Panc1 (cell line): ENCODE results near the gene CEMIP. TPM values are rescaled to one million over a fixed set of nuclear protein-coding genes. Genes with fewer than 3 reads are reported as not detected.

Experiments
- ATAC-seq: fragments of 200-7000 bp; cut with Tn5 transposase; 2 replicates; pipeline ENCODE4 v1.9.1; 2020; ENCODE audit warnings: mild to moderate bottlenecking, moderate library complexity
- BruUV-seq: library from RNA; stranded (reverse); fragments of 400-500 nt; replicated peaks from 2 replicates; lab custom pipeline; 2021; lab: Mats Ljungman, UMichigan
- CTCF ChIA-PET: fragments of 300-600 bp; sonication (Branson Sonifier 250); formaldehyde crosslinking; loops from one replicate; lab custom pipeline; 2022; ENCODE audit warnings: antibody characterized with exemption; lab: Charles Lee
- POLR2A ChIA-PET: fragments of 300-600 bp; sonication (Branson Sonifier 250); formaldehyde crosslinking; loops from one replicate; lab custom pipeline; 2022; ENCODE audit warnings: antibody characterized with exemption; lab: Charles Lee
- DNase-seq: peaks from one replicate; pipeline ENCODE4 v3.0.0-alpha.2; 2010; ENCODE audit warnings: low read depth, low spot score
- H3K27ac ChIP-seq: 2 replicates; pipeline ENCODE4 v1.5.1; 2011; ENCODE audit warnings: mild to moderate bottlenecking, low read length, inconsistent platforms
- H3K27me3 ChIP-seq: fragments of 200-500 bp; sonication (Bioruptor generic); 2 replicates; pipeline ENCODE4 v1.6.0; 2014; ENCODE audit warnings: low read length, inconsistent platforms; ENCODE audit not compliant: control insufficient read depth, insufficient read depth
- H3K36me3 ChIP-seq: fragments of 200-500 bp; sonication (Bioruptor generic); 2 replicates; pipeline ENCODE4 v1.5.1; 2014; ENCODE audit warnings: inconsistent platforms, mild to moderate bottlenecking, low read length, moderate library complexity; ENCODE audit not compliant: control insufficient read depth, insufficient read depth
- H3K4me1 ChIP-seq: 2 replicates; pipeline ENCODE4 v1.5.1; 2011; ENCODE audit warnings: inconsistent platforms, mild to moderate bottlenecking, low read length, moderate library complexity; ENCODE audit not compliant: control insufficient read depth, insufficient read depth
- H3K4me3 ChIP-seq, 2 experiments: 2 replicates each; pipeline ENCODE4 v1.5.1; 2011 to 2012; ENCODE audit warnings: low read depth in 2 of 2, low read length in 2 of 2, mild to moderate bottlenecking in 2 of 2, inconsistent platforms in 1 of 2, moderate library complexity in 1 of 2
- H3K9me3 ChIP-seq: fragments of 200-500 bp; sonication (Bioruptor generic); 2 replicates; pipeline ENCODE4 v1.5.1; 2014; ENCODE audit warnings: low read depth, mild to moderate bottlenecking, inconsistent platforms, low read length, moderate library complexity; ENCODE audit not compliant: control insufficient read depth, insufficient read depth
- POLR2AphosphoS5 ChIP-seq: IDR thresholded peaks from 2 replicates; pipeline ENCODE4 v1.6.1; 2012; ENCODE audit warnings: mild to moderate bottlenecking, low read depth, low read length, moderate library complexity
- SIN3A ChIP-seq: IDR thresholded peaks from 2 replicates; pipeline ENCODE4 v1.6.1; 2012; ENCODE audit warnings: low read depth, mild to moderate bottlenecking, low read length, moderate library complexity, borderline replicate concordance; ENCODE audit not compliant: insufficient read depth
- TCF7L2 ChIP-seq: IDR thresholded peaks from 2 replicates; pipeline ENCODE4 v1.6.1; 2011; ENCODE audit warnings: mild to moderate bottlenecking, low read depth, low read length, inconsistent platforms
- in situ Hi-C: cut with HindIII; loops from 2 replicates; pipeline ENCODE4 v1.10.0; 2016; ENCODE audit warnings: low sequenced_read_pairs, low pct_unique_long_range_greater_than_20kb
- intact Hi-C: fragments of 100-400 bp; cut with micrococcal nuclease; formaldehyde crosslinking; loops from one replicate; pipeline ENCODE4 v1.10.0; 2022; ENCODE audit not compliant: unreplicated experiment
- total RNA-seq: library from RNA; stranded (reverse); gene quantifications from one replicate; pipeline ENCODE4 v1.2.1, GENCODE V29; 2021; ENCODE audit not compliant: unreplicated experiment
- TF ChIP-seq, protein P1 (sequence below): fragments of 450-650 bp; IDR thresholded peaks from 2 replicates; pipeline ENCODE4 v1.5.1; 2017; ENCODE audit warnings: mild to moderate bottlenecking
- TF ChIP-seq, protein P2 (sequence below), 2 experiments: IDR thresholded peaks; 2 replicates each; pipeline ENCODE4 v1.6.1; 2011 to 2012; ENCODE audit warnings: low read depth in 2 of 2, control low read depth in 1 of 2, low read length in 1 of 2, mild to moderate bottlenecking in 1 of 2, moderate library complexity in 1 of 2; ENCODE audit not compliant: insufficient read depth in 1 of 2

CEMIP gene
- total RNA-seq, 1 experiment from 2014 or later = 0.46 TPM

DNA sequence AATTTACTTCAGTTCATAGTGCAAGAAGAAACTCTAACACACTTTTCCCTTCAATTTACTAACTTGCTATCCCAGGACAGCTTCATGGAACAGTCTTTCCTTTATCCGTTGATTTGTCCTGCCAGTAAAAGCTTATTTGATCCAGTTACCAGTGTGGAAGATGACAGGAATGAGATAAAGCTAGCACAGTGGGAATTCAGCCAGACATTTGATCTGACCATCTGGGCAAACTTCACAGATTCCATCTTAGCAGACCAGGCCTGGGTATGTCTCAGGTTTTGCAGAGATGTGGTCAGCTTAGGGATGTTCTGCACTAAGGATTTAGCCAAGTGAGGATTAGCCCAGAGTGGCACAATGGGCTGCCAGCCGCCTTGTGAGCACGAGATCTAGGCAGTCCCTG is 19.7 kb downstream of the CEMIP start:
- no peaks in the 10 kb centered on the region for H3K36me3 ChIP-seq
- H3K27ac ChIP-seq = no peak overlapping the region
- no peak for TF ChIP-seq TCF7L2
- TF ChIP-seq POLR2AphosphoS5 = no peak
- TF ChIP-seq, protein P1, sequence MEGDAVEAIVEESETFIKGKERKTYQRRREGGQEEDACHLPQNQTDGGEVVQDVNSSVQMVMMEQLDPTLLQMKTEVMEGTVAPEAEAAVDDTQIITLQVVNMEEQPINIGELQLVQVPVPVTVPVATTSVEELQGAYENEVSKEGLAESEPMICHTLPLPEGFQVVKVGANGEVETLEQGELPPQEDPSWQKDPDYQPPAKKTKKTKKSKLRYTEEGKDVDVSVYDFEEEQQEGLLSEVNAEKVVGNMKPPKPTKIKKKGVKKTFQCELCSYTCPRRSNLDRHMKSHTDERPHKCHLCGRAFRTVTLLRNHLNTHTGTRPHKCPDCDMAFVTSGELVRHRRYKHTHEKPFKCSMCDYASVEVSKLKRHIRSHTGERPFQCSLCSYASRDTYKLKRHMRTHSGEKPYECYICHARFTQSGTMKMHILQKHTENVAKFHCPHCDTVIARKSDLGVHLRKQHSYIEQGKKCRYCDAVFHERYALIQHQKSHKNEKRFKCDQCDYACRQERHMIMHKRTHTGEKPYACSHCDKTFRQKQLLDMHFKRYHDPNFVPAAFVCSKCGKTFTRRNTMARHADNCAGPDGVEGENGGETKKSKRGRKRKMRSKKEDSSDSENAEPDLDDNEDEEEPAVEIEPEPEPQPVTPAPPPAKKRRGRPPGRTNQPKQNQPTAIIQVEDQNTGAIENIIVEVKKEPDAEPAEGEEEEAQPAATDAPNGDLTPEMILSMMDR = no peak
- TF ChIP-seq, protein P2, sequence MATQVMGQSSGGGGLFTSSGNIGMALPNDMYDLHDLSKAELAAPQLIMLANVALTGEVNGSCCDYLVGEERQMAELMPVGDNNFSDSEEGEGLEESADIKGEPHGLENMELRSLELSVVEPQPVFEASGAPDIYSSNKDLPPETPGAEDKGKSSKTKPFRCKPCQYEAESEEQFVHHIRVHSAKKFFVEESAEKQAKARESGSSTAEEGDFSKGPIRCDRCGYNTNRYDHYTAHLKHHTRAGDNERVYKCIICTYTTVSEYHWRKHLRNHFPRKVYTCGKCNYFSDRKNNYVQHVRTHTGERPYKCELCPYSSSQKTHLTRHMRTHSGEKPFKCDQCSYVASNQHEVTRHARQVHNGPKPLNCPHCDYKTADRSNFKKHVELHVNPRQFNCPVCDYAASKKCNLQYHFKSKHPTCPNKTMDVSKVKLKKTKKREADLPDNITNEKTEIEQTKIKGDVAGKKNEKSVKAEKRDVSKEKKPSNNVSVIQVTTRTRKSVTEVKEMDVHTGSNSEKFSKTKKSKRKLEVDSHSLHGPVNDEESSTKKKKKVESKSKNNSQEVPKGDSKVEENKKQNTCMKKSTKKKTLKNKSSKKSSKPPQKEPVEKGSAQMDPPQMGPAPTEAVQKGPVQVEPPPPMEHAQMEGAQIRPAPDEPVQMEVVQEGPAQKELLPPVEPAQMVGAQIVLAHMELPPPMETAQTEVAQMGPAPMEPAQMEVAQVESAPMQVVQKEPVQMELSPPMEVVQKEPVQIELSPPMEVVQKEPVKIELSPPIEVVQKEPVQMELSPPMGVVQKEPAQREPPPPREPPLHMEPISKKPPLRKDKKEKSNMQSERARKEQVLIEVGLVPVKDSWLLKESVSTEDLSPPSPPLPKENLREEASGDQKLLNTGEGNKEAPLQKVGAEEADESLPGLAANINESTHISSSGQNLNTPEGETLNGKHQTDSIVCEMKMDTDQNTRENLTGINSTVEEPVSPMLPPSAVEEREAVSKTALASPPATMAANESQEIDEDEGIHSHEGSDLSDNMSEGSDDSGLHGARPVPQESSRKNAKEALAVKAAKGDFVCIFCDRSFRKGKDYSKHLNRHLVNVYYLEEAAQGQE (IDR thresholded peaks at IDR 0.05; ENCODE audit: insufficient read depth in 1 of 2, low read depth in 2 of 2, low read length in 1 of 2) = no peak
- TF ChIP-seq SIN3A = no peak
- H3K4me3 ChIP-seq = no peak overlapping the region
- in situ Hi-C loops (no loop called here), intact Hi-C loops (no loop called here)
- POLR2A ChIA-PET = no interaction called here
- BruUV-seq = no TSS peak
- no peaks in the 10 kb centered on the region for H3K9me3 ChIP-seq
- H3K27me3 ChIP-seq = peaks cover 5% of the 10 kb centered on the region
- ATAC-seq (no peak), DNase-seq (no peak)
- CTCF ChIA-PET = no interaction called here
- H3K4me1 ChIP-seq = no peaks in the 10 kb centered on the region

DNA sequence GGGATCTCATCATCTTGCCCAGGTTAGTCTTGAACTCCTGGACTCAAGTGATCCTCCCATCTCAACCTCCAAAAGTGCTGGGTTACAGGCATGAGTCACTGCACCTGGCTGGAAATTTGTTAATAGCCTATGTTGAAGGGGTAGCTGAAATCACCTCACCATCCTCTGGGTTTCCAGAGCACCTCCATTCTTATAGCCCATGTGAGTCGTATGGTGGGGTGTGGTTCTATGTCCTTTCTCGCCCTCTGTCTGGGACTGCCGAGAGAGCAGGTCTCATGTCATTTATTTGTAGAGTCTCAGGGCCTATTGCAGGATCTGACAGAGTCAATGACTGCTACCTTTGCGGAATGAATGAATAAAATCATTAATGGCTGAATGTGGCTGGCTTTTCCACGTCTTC is 20.9 kb downstream of the CEMIP start:
- DNase-seq (no peak), ATAC-seq (no peak)
- ChIA-PET CTCF (no interaction called here), POLR2A (no interaction called here)
- intact Hi-C loops (no loop called here), in situ Hi-C loops (no loop called here)
- TF ChIP-seq, protein P1 = no peak
- TF ChIP-seq POLR2AphosphoS5 (no peak), TCF7L2 (no peak), SIN3A (no peak)
- TF ChIP-seq, protein P2 (IDR thresholded peaks at IDR 0.05; ENCODE audit: insufficient read depth in 1 of 2, low read depth in 2 of 2, low read length in 1 of 2) = no peak
- Histone ChIP-seq H3K27me3 (no peaks in the 10 kb centered on the region; the same call in 1 of the 2 replicates), H3K4me3 (no peak overlapping the region), H3K9me3 (no peaks in the 10 kb centered on the region), H3K36me3 (no peaks in the 10 kb centered on the region), H3K27ac (no peak overlapping the region), H3K4me1 (no peaks in the 10 kb centered on the region)
- no TSS peak for BruUV-seq
